GM19395 (cell line): ENCODE results near the gene FGD4.
"Not testable (repeated sequence)": the region's sequence is repeated elsewhere in the genome, so short reads cannot be mapped to it uniquely, and the experiment has no call there.

Experiments
- ATAC-seq: cut with Tn5 transposase; IDR thresholded peaks from one replicate; pipeline ENCODE4 v1.9.1; 2021; ENCODE audit warnings: mild to moderate bottlenecking, moderate library complexity; ENCODE audit not compliant: unreplicated experiment

Gene FGD4

DNA sequence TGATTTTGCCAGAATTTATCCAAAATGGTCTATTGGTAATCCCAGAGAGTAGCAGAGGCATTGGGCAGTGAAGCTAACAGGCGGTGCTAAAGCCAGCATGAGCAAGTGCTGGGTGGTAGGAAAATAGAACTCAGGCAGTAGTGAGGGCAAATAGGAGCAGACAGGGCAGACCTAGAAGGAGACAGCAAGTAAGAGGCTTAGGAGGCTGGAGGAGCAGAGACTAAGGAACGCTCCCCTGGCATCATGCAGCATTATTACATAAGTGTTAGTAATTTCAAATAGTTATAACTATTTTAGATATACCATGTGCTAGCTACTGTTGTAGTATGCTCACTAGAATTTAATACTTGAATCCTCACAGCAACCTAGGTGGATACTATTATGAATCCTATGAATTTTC, 151.7 kb downstream of the FGD4 start:
- ATAC-seq, result no peak

GRCh38 chr12:32558903-32559302, 159.5 kb downstream of the FGD4 start:
- ATAC-seq, result peak; percentile 98

DNA sequence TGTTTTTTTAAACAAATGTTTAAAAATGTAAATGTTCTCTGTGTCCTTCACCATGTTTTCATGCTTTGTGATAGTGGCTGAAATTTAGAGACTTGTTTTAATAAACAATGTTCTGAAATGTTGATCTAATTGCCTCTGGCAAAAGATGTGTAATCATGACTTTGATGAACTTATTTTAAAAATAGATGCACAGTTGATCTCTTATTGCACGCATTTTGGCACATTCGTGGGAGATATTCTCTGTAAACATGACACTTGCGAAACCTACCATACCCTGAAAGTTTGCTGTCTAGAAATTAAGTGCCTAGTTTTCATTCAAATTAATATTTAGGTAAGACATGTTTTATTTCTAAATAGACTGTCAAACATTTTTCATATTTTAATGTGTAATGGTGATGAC, 160.1 kb downstream of the FGD4 start:
- ATAC-seq, result peak; percentile 42

- ATAC-seq, result no peak
Observed at GRCh38 chr12:32560520-32560919, 161.2 kb downstream of the FGD4 start.

DNA sequence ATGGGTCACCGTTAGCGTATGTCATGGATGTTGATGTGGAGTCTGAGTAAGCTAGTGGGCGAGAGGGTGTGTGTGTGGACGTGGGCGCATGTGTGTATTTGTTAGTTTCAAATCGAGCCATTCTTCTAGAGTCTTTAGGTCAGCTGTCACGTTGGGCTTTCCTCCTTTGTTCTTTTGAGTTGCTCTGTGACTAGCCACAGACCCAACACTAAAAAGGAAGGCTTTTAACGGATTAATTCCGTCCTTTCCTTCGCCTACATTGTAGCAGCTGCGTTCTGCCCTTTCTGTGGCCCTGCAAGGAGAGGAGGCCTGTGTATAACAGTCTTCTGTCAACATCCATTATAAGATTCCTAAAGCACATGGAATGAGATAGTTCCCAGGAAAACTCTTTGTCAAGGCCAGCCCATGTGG, 162.6 kb downstream of the FGD4 start:
- ATAC-seq, result no peak

GRCh38 chr12:32562413-32562812, 163.1 kb downstream of the FGD4 start:
- not testable (repeated sequence) for ATAC-seq

DNA sequence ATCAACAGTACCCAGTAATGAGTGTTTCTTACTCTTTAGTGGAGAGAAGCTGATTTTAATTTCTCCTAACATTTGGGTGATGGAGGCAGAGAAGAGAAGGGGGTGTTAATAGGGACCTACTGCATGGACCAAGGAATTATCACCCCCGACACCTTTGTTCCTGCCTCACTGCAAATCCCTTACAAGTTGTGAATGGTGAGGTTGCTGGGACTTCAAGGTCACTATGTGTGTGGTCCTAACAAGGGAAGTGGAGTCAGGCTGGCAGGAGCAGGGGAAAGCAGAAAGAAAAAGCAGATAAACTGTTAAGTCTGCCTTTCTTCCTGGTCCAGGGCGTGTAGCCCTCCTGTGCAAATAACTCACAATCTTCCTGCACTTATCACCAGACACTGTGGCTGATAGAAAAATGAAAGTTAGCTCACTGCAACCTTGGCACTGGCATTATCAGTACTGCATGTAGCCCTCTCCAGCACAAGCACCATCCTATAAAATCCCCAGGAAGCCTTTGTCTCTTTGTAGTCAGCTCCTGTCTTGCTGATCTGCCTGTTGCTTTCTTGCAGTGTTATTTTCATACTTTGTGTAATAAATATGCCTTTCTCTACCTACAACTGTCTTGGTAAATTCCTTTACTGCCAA, 167.4 kb downstream of the FGD4 start:
- ATAC-seq, result no peak

DNA sequence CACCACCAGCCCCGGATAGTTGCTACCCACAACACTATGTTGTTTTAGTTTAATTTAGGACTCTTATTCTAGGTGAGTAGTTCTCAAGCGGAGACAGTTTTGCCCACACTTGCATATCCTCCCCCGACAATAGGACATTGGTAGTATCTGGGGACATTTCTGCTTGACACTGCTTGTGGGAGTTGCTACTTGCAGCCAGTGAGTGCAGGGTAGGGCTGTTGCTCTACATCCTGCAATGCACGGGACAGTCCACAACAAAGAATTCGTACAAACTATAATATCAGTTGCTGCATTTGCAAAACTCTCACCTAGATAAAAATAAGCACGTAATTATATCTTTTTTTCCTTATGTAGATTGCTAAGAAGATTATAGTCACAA, 167.9 kb downstream of the FGD4 start:
- ATAC-seq, result no peak

DNA sequence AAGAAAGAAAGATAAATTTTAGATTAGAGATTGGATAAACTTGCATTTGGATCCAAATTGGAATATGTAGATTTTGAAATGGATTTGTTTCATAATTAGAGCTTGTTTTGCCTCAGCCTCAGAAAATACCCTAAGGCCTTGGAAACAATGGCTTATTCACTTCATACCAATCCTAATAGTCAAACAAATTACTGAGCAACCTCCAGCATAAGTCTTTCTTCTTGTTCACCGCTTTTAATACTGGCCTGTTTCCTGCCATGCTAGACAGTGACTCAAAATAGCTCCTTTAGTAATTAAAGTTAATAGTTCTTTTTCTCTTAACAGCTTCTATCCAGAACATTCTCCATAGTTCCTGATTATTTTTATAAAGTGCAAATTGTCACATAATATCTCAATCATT, 168.9 kb downstream of the FGD4 start:
- ATAC-seq, result no peak

- no peak for ATAC-seq
Observed at GRCh38 chr12:32569259-32569658, 169.9 kb downstream of the FGD4 start.

DNA sequence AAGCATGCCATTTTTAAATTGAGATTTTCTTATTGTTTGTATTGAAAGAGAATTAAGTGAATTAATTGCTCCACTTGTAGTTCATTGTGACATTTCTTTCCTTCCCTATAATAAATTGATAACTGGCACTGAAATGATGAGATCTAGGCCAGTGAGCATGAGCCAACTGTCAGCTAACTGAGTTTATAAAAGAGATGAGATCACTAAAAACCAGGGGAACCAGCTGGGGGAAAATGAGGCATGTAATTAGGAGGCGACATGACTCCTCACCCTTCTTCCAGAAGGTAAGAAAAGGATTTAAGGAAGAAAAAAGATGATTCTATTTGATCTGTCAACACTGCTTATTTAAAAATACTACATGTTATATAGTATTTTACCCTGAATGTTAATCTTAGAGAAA, 175.2 kb downstream of the FGD4 start:
- ATAC-seq, result no peak

DNA sequence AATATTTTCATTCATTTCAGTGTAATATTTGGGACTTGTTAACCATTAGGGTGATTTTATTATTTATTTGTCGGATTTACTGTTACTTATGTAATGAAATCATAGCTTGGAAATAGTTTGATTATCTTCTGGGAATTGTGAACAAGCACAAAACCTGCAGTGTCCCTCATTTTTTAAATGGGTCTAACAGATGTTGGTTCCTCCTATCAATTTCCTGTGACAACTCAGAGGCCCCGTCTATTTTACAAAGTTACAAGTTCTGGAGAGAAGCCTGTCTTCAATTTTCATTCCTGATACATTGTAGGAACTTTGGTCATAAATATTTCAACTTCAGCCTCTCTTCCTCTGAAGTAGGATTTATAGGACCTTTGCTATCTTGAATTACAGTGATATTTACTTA, 178.0 kb downstream of the FGD4 start:
- no peak for ATAC-seq

- ATAC-seq, result no peak
Observed at GRCh38 chr12:32583534-32583933, 184.2 kb downstream of the FGD4 start.

GRCh38 chr12:32585680-32586079, 186.3 kb downstream of the FGD4 start:
- no peak for ATAC-seq

DNA sequence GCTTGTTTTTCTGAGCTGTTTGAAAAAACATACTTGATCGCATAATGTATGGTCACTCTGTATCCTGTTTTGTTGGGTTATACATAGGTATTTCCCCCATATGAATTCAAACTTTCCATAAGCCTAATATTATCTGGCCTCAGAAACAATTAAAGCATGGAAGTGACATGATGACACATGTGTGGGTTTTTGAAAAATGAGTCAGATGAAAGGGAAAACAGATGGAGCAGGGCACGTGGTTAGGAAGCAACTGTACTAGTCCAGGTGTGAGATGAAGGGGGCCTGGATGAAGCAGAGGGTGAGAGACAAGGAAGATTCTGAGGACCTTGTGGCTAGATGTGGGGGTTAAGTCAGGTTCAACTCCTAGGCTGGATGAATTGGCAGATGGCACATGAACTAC, 187.0 kb downstream of the FGD4 start:
- no peak for ATAC-seq

- ATAC-seq, result no peak
Observed at GRCh38 chr12:32587581-32588495, 188.5 kb downstream of the FGD4 start.

DNA sequence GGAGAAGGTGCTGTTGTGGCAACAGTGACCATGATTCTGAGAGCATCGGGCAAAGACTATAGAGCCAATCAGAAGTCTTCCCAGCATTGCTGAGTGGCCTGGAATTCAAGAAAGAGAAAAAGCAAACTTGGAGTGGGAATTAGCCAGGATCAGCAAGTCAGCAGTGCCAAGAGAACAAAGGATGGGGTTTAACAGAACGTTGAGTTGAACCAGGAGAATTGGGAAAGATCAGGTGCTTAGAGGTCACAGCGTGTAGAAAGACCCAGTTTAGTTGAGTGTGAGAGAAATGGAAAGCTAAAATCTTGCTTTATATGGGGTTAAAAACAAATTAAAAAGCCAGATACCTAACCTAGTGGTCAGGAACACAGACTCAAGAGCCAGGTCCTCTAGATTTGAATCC, 189.2 kb downstream of the FGD4 start:
- no peak for ATAC-seq

GRCh38 chr12:32589165-32589865, 190.0 kb downstream of the FGD4 start:
- ATAC-seq, result peak; percentile 79

DNA sequence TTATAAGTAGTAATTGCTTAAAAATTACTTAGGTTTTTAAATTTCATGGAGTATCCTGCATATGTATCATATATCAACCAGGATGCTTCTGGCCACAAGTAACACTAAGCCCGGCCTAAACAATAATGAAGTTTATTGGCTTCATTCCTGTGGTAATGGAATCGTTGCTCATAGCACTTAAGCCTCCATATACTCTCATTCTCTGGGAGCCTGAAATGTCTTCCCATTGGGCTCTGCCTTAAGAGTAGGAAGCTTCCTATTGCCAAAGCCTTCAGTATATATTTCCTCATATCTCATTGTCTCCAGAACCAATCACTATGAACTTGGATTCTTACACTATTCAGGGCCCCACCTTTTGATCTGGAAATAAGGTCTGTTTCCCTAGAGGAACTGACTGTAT, 195.9 kb downstream of the FGD4 start:
- ATAC-seq, result no peak

DNA sequence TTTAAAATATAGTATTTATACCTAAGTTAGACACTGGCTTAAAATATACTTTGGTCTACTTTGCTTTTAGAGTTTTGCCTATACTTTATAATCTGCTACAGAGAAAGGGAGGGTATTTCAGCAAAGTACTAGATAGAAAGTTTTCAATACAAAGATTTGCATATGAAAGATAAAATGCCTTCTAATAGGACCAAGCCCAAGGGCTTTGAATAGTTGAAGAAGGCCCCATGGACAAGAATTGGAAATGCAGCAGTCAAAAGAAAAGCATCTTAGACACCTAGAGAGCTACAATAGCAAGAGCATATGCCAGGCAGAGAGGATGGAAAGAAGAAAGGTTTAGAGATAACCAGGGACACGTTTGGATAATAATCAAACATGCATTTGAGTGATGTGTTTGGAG, 196.7 kb downstream of the FGD4 start:
- ATAC-seq, result no peak

GRCh38 chr12:32598688-32599087, 199.3 kb downstream of the FGD4 start:
- ATAC-seq, result no peak

DNA sequence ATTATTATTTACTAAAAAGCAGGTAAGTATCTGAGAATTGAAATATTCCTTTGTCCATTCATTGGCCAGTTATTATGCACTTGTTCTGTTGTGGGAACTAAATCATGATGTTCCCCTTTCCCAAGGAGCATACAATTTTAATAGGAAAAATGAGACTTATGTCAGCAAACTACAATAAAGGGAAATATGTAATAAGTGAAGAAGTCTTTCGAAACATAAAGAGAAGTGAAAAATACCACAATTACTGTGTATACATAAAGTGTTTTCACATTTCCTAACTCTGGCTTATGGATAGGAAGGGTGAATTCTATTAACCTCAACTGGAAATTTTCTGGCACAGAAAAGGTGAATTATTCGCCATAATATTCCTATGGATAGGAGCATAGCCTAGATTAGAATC, 201.3 kb downstream of the FGD4 start:
- ATAC-seq, result no peak
